Left cardiac atrium (tissue), 4 donors: Measurements from ENCODE around the gene CXCR5. TPM values are rescaled to one million over a fixed set of nuclear protein-coding genes. Genes with fewer than 3 reads are reported as not detected.

ENCODE experiments used
- ATAC-seq, 2 donors: fragments of 200-7000 bp; cut with Tn5 transposase; one replicate each; pipeline ENCODE4 v1.9.1; 2020; ENCODE audit warnings: mild to moderate bottlenecking in 2 of 2, moderate library complexity in 2 of 2
- DNase-seq: peaks from one replicate; pipeline ENCODE4 v3.0.0-alpha.2; 2020
- intact Hi-C, 2 donors: fragments of 100-400 bp; cut with DNase I; formaldehyde crosslinking; loops; one replicate each; pipeline versions ENCODE4 v1.14.1 to v1.15.1; 2022 to 2023
- total RNA-seq, 2 donors: library from RNA; stranded (reverse); fragmentation: NEBNext Ultra II Directional; extraction: Animal tissue kit (Norgen Biotek cat#: 25700); gene quantifications; one replicate each; pipeline ENCODE4 v1.2.1, GENCODE V29; 2021
- donor health status: DM: no; HTN: yes; CAD: no.
- donor health status: DM: no; HTN: yes; CAD: no; lungs with severe emphysema.
- donor health status: DM: yes; HTN: yes; CAD: no.
- donor health status: Dilated cardiomyopathy.

The CXCR5 gene
- total RNA-seq, 2 donors from 2014 or later: not detected

DNA sequence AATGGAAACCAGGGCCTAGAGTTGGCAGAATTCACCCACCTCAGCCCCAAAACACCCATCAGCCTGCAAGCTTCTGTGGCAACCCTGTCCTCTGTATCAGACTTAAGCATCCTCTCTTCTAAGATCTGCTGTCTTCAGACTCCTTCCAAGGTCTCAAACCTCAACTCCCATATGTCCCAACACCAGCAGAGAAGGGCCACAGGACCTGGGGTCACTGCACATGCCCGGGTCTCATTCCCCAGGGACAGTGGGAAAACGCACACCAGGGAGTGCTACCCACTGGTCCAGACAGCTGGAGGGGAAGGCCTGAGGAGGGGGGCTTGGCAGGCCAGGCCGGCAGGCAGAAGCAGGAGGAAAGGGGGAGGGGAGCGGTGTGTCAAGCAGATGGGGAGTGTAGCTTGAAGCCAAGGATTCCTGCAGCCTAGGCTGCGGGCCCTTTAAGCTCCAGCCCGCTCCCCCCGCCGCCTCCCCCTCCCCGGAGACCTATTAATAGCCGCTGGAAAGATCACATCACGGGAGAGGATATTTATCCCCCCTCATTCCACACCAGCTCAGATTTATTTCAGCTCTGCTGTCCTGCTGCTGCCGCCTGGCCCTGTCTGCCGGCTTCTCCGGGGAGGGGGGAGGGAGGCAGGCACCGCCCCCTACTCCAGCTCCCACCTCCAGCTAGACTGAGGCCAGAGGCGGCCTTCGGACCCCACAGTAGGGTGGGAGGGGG, 25.4 kb downstream of the CXCR5 start:
- ATAC-seq (peak; percentile 28 to 64), DNase-seq (peak; percentile 81)
- intact Hi-C loops: loop anchor here in 1 of 2 donors (2.0 kb wide), 1 partner anchor 20 kb away; no protein-coding TSS in a partner anchor

- DNase-seq (no peak), ATAC-seq (peak in 1 of 2 donors; percentile 2)
- intact Hi-C loops: loop anchor here in 1 of 2 donors (2.0 kb wide), 1 partner anchor 19 kb away; no protein-coding TSS in a partner anchor
Observed at GRCh38 chr11:118909619-118910308, 26.1 kb downstream of the CXCR5 start.

DNA sequence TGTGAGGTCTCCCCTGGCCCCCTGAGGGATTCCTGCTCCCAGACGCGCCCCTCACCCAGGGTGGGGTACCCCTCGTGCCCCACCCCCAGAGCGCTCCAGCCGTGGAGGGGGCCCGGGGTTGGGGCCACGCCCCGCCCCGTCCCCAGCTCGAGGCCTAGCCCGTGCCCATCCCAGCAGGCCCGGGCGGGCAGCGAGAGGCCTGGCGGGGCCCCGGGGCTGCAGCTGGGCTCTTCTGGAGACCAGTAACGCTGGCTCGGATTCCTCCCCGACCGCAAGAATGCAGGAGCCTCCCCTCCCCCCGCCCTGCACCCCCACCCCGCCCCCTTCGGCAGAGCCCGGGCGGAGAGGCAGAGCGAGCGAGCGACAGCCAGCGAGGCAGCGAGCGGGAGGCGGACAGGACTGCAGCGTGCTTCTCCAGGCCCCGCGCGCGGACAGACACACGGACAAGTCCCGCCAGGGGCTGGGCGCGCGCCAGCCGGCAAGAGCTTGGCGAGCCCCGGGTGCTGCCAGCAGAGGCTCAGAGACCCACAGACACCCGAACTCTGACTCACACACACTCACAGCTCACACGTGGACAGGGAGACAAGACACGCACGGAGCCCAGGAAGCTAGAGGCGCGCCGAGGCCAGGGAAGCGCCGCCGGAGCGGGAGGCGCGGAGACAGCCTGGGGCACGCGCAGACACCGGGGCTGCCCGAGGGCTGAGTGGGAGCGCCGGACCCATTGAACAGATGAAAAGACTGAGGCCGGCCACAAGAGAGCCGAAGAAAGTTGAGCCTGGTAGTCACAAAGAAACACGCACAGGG, 26.8 kb downstream of the CXCR5 start:
- ATAC-seq (peak; percentile 52 to 54), DNase-seq (peak; percentile 84)
- intact Hi-C loops: no loop called here

DNA sequence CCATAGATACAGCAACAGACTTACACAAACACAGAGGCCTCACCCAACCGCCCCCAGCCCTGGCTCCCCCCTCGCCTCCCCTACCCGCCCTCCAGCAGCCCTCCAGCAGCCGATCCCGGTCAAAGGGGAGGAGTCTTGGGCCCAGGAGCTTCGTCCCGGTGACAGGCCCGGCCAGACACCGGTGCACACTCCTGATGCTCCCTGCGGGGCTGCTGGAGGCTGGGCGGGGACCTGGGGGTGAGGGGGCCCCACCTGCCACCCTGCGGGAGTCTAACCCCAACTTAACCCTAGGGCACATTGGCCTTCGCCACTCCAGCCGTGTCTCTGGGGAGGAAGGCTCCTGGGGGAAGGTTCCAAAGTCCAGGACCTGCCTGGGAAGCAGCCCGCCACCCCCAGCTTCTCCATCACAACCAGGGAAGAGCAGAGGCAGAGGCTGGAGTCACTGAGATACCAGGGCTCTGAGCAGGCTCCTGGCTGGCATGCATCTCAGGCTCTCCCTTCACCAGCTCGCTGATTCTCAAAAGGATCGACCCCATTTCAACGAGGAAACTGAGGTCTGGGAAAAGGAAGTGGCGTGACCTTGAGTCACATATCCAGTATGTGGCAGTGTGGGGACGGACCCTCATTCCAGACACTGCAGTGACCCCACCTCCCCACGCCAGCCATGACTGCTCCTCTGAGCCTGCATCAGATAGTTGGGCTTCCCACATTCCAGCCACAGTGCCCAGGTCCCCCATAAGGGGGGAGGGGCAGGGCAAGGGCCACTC, 27.6 kb downstream of the CXCR5 start:
- no peak for DNase-seq
- ATAC-seq: peak in 1 of 2 donors; percentile 6
- intact Hi-C loops: no loop called here

- intact Hi-C loops: no loop called here
- peak; percentile 31 to 73 for ATAC-seq
- DNase-seq: peak; percentile 89
Observed at GRCh38 chr11:118911880-118912741, 28.4 kb downstream of the CXCR5 start.

DNA sequence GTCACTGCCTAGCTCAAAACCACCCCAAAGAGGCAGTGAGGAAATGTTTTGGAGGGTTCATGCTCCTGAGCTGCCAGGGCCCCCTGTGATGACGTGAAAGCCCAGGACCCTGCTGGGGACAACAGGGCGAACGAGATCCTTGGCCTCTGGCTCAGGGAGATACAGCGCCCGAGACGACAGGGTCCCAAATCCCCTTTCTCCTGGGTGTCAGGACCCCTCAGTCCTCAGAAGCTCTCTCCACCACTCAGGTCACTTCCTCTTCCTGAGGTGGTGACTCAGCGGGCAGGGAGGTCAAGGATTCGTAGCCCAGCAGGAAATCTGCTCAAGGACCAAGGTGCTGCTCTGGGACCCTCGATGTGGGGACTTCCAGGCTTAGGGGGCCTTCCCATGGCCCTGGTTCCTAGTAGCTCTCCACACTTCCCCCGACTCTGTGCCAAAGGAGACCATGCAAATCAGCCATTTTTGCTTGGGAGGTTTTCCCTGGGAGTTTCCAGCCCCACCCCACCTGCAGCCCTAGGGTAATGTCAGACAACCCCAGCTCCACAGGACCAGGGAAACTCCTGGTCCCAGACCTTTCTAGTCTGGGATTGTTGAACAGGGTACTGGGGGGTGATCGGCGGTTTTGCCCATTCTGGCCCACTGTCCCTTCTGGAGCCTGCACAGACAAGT, 29.2 kb downstream of the CXCR5 start:
- intact Hi-C loops: no loop called here
- ATAC-seq (no peak), DNase-seq (no peak)

- intact Hi-C loops: no loop called here
- ATAC-seq (no peak), DNase-seq (no peak)
Observed at GRCh38 chr11:118913411-118914125, 29.9 kb downstream of the CXCR5 start.

- DNase-seq (no peak), ATAC-seq (no peak)
- intact Hi-C loops: no loop called here
Observed at GRCh38 chr11:118914178-118914918, 30.7 kb downstream of the CXCR5 start.

DNA sequence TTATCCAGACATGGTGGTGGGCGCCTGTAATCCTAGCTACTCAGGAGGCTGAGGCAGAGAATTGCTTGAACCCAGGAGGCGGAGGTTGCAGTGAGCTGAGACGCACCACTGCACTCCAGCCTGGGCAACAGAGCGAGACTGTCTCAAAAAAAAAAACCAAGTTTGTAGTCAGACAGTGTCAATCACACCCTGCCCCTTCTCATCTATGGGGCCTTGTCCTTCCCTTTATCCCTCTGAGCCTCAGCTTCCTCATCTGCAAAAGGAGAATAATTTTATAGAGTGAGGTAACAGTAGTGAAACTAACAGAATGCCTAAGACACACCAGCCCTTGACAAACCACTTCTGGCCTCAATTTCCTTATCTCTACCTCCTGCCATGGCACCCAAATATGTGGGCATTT, 31.3 kb downstream of the CXCR5 start:
- intact Hi-C loops: no loop called here
- ATAC-seq: no peak
- DNase-seq: no peak

- ATAC-seq (no peak), DNase-seq (no peak)
- intact Hi-C loops: no loop called here
Observed at GRCh38 chr11:118915396-118915795, 31.7 kb downstream of the CXCR5 start.

DNA sequence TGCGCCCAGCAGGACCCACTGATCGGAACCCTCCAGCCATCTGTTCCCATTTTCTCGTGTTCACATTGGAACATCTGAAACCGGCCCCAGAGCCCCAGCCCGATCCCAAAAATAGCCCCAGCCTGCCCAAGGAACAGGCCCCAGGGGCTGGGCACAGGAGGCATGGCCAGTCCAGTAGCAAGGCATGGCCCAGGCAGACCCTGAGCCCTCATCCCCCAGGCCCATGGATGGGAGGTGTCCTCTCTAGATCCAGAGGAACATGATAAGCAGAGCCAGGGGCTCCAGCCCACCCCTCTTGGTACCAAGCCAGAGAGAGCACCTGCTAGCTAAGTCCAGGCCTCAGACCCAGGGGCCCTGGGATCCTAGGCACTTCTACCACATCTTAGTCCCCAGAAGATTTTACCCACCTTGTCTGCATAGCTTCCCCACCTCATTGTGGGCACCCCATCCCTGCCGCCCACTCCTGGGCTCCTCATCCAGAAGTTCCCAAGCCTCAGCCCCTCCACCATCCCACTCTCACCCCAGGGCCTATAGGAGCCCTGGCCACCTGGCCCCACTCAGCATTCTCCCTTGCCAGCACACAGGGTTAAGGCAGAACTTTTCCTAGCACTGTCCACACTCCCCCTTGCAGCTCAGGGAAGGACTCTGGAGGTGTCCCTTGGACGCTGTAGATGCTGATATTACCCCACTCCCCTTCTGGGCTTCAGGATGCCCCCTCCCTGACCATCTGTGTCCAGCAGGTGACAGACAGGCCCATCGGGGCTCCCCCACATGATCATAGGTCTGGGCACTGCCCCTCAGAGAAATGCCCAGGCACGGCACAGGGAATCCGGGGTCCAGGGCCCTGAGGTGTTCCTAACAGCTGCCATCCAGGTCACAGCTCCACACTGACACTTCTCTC, 32.5 kb downstream of the CXCR5 start:
- no peak for DNase-seq

DNA sequence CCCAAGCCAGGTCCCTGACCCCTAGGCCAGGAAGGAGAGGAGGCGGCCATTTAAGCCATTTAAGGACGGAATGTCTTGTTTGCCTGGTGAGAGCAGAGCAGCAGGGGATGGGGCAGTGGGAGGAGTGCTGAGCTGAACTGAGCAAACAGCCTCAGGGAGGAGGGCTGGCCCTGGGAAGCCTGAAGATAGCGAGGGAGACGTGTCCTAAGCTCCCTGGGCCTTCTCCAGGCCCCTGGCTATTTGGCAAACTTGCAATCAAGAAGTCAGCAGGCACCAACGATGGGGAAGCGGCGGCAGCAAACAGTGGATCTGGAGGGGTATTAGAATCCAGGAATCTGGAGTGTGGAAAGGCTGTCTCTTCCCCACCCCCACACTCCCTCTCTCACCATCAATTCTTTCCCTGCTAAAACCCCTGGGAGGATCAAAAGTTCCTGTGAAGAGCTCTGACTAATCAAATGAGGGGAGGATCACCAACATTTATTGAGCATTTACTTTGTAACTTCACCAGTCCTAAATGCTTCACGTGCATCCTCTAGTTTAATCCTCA, 33.2 kb downstream of the CXCR5 start:
- intact Hi-C loops: no loop called here
- DNase-seq: peak; percentile 81

More for the DNA sequence above, 32.5 kb downstream of the CXCR5 start:
- no peak for ATAC-seq
- intact Hi-C loops: no loop called here

DNA sequence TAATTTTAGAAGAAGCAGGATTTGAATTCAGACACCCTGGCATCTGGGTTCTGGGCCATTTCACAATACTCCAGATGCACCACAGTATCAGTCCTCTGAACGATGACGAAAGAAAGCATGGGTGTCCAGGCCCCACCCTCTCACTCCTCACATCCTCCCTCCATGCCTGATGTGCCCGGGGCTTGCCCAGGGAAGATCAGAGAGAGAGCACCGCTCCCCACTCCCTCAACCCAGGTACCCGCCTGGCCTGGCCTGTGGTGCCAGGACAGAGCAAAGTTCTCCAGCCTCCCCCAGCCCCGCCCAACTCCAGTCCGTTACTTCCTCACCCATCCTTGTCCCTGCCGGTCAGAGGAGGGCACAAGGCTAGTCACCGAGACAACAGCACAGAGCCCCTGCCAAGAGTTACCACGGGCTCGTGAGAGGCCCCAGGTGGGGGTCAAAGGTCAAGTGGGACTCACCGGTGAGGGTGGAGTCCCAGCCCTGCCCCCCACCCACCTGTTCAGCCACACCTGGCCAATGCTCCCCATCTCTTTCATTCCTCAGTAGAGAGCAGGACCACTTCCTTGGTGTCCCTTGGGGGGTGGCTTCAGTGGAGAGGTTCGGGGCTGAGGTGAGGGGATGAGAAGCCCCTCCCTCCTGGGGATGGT, 33.9 kb downstream of the CXCR5 start:
- intact Hi-C loops: no loop called here
- ATAC-seq (peak; percentile 10 to 50), DNase-seq (peak; percentile 81)

More for the DNA sequence above, 33.2 kb downstream of the CXCR5 start:
- peak; percentile 14 to 24 for ATAC-seq

DNA sequence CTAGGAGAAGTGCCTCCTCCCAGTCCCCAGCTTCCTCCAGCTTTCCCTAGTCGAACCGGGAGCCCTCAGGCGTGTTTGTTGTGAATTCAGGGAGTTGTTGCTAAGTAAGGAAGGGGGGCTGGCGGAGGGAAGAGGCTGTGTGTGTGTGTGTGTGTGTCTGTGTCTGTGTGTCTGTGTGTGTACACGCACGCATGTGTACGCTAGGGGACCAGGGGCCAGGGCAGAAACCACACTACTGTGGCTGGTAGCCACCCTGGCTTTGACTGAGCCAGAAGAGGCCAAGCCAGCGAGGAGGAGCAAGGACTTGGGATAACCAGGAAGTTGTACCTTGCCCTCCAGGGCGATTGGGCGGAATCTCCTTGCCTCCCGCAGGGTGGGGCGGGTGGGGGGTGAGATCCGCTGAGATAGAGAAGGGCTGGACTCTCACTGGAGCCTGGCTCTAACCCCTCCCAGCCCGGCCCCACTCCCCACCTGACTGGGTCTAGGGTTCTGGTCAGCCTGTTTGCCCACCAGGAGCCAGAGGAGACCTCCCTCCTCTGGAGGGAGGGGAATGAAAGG, 34.5 kb downstream of the CXCR5 start:
- DNase-seq (peak; percentile 87), ATAC-seq (peak; percentile 4 to 12)
- intact Hi-C loops: no loop called here
